Adrenal gland (tissue), 12 donors: ENCODE measurements around the gene CDC14B. TPM values are rescaled to one million over a fixed set of nuclear protein-coding genes. Genes with fewer than 3 reads are reported as not detected.

Source experiments
- DNase-seq, 7 donors: peaks; one replicate each; pipeline ENCODE4 v3.0.0-alpha.2; 2019 to 2020
- H3K27ac ChIP-seq, 5 donors: fragments of 200-600 bp; sonication (generic) in 4 of 5; 1 replicate in 3 of 5; 2 replicates in 2 of 5; pipeline versions ENCODE4 v1.5.1 to v1.8.0; 2016 to 2020; ENCODE audit warnings: mild to moderate bottlenecking in 1 of 5
- H3K27me3 ChIP-seq: fragments of 200-600 bp; 2 replicates; pipeline ENCODE4 v1.8.0; 2021
- H3K36me3 ChIP-seq, 2 donors: fragments of 200-600 bp; replicated peaks in 1 of 2; 1 replicate in 1 of 2; 2 replicates in 1 of 2; pipeline versions ENCODE4 v1.5.1 to v1.8.0; 2018 to 2022
- H3K4me1 ChIP-seq, 2 donors: fragments of 200-600 bp; replicated peaks in 1 of 2; 1 replicate in 1 of 2; 2 replicates in 1 of 2; pipeline versions ENCODE4 v1.5.1 to v1.8.0; 2018 to 2021
- H3K4me3 ChIP-seq, 4 donors: fragments of 200-600 bp; sonication (generic) in 3 of 4; one replicate each; pipeline ENCODE4 v1.5.1; 2016 to 2018
- H3K9me3 ChIP-seq, 3 donors: fragments of 200-600 bp; sonication (generic) in 1 of 3; replicated peaks in 1 of 3; 1 replicate in 2 of 3; 2 replicates in 1 of 3; pipeline versions ENCODE4 v1.5.1 to v1.8.0; 2016 to 2021
- CTCF ChIP-seq, 6 experiments: fragments of 450-650 bp in 4 of 6; fragments of 200-600 bp in 2 of 6; sonication (generic) in 1 of 6; IDR thresholded peaks; 1 replicate in 5 of 6; 2 replicates in 1 of 6; pipeline versions ENCODE4 v1.5.1 to v1.8.0; 2016 to 2021; ENCODE audit warnings: antibody characterized with exemption in 6 of 6, mild to moderate bottlenecking in 2 of 6, moderate library complexity in 1 of 6
- POLR2A ChIP-seq, 2 donors: fragments of 450-650 bp; IDR thresholded peaks; one replicate each; pipeline ENCODE4 v1.6.1; 2017; ENCODE audit warnings: antibody characterized with exemption in 2 of 2, mild to moderate bottlenecking in 2 of 2, moderate library complexity in 1 of 2
- WGBS, 4 donors: extraction: QIAGEN DNeasy Blood & Tissue Kit in 2 of 4; methylation state at CpG; one replicate each; pipeline versions ENCODE4 v1.1.5 to v1.1.7; 2013 to 2017; 5-methylcytosine and 5-hydroxymethylcytosine counted together
- intact Hi-C, 2 donors: fragments of 100-400 bp; cut with DNase I; formaldehyde crosslinking; loops; one replicate each; pipeline versions ENCODE4 v1.14.1 to v1.15.0; 2022 to 2023
- polyA plus RNA-seq, 3 donors: library from polyadenylated mRNA; stranded (reverse); fragments of 200-250 nt in 2 of 3; fragments of 350-450 nt in 1 of 3; fragmentation: Illumina TruSeq in 1 of 3; extraction: RNeasy Lipid Tissue Mini Kit (QIAGEN cat#74804) in 1 of 3; gene quantifications; one replicate each; pipeline ENCODE4 v1.2.3, GENCODE V29; 2013 to 2014
- total RNA-seq, 9 donors: library from RNA; depleted of rRNA in 4 of 9; stranded (reverse); fragments of >200 nt in 4 of 9; fragments of 120-200 nt in 1 of 9; fragmentation: NEBNext Ultra II Directional in 1 of 9; extraction: Animal tissue kit (Norgen Biotek cat#: 25700) in 1 of 9; gene quantifications; one replicate each; pipeline versions ENCODE4 v1.1.0 to v1.2.4, GENCODE V29; 2013 to 2023
- donor health status: healthy with polysubstance abuse.
- donor health status: Bipolar disorder and iron deficiency.
- donor health status: DM: yes; HTN: yes; CAD: no.
- donor health status: DM: no; HTN: no; CAD: no.
- donor health status: DM: no; HTN: no; CAD: no.
- donor health status: DM: yes; HTN: yes; CAD: no.

Gene CDC14B
- total and polyA plus RNA-seq, 12 donors, result 2.1 to 19.1 (median 10.2) TPM

- WGBS, 4 donors, result 83 to 94% (median 90%) methylated on average over 5 of the region's 5 CpGs
- H3K36me3 ChIP-seq, result peaks cover 0 to 26% of the 10 kb centered on the region in 2 donors
- H3K4me3 ChIP-seq, result no peak overlapping the region
- no peak for DNase-seq
- TF ChIP-seq CTCF (IDR thresholded peaks at IDR 0.05) (no peak), POLR2A (IDR thresholded peaks at IDR 0.05) (no peak)
- no peaks in the 10 kb centered on the region for H3K4me1 ChIP-seq
- intact Hi-C loops, result no loop called here
- no peaks in the 10 kb centered on the region for H3K9me3 ChIP-seq
- H3K27ac ChIP-seq, result no peak overlapping the region
- H3K27me3 ChIP-seq, result no peaks in the 10 kb centered on the region
Measured at GRCh38 chr9:96467784-96468183, 151.9 kb downstream of the CDC14B start.

GRCh38 chr9:96464426-96464825 lies 155.2 kb downstream of the CDC14B start:
- no peak overlapping the region for H3K27ac ChIP-seq
- peaks cover 0 to 8% of the 10 kb centered on the region in 2 donors for H3K36me3 ChIP-seq
- 79 to 84% (median 83%) methylated on average over 6 of the region's 6 CpGs for WGBS, 4 donors

GRCh38 chr9:96462541-96462940 lies 157.1 kb downstream of the CDC14B start:
- Histone ChIP-seq H3K4me3 (no peak overlapping the region), H3K27ac (no peak overlapping the region), H3K27me3 (no peaks in the 10 kb centered on the region), H3K36me3 (peaks cover 0 to 8% of the 10 kb centered on the region in 2 donors), H3K4me1 (no peaks in the 10 kb centered on the region), H3K9me3 (no peaks in the 10 kb centered on the region)
- no peak for DNase-seq
- TF ChIP-seq CTCF (IDR thresholded peaks at IDR 0.05), result no peak
- no peak for TF ChIP-seq POLR2A (IDR thresholded peaks at IDR 0.05)
- WGBS, 4 donors, result 91 to 100% (median 96%) methylated on average over 6 of the region's 6 CpGs
- intact Hi-C loops, result no loop called here

More at GRCh38 chr9:96464426-96464825, 155.2 kb downstream of the CDC14B start:
- Histone ChIP-seq H3K27me3 (no peaks in the 10 kb centered on the region), H3K9me3 (no peaks in the 10 kb centered on the region), H3K4me3 (no peak overlapping the region), H3K4me1 (no peaks in the 10 kb centered on the region)
- intact Hi-C loops, result no loop called here
- no peak for TF ChIP-seq CTCF (IDR thresholded peaks at IDR 0.05)
- TF ChIP-seq POLR2A (IDR thresholded peaks at IDR 0.05), result no peak
- no peak for DNase-seq

GRCh38 chr9:96461336-96461735 lies 158.3 kb downstream of the CDC14B start:
- no peaks in the 10 kb centered on the region for H3K27me3 ChIP-seq
- intact Hi-C loops, result no loop called here
- 93 to 96% (median 94%) methylated on average over 8 of the region's 8 CpGs for WGBS, 4 donors
- H3K36me3 ChIP-seq, result peaks cover 0 to 8% of the 10 kb centered on the region in 2 donors
- no peak overlapping the region for H3K27ac ChIP-seq
- no peak for DNase-seq
- no peaks in the 10 kb centered on the region for H3K4me1 ChIP-seq
- no peak for TF ChIP-seq CTCF (IDR thresholded peaks at IDR 0.05)
- no peak for TF ChIP-seq POLR2A (IDR thresholded peaks at IDR 0.05)
- no peaks in the 10 kb centered on the region for H3K9me3 ChIP-seq
- no peak overlapping the region for H3K4me3 ChIP-seq
